A673 (cell line): ENCODE measurements around the gene ALAS2. TPM values are rescaled to one million over a fixed set of nuclear protein-coding genes. Genes with fewer than 3 reads are reported as not detected.

ENCODE experiments used
- BruUV-seq: library from RNA; stranded (reverse); fragments of 400-500 nt; replicated peaks from 2 replicates; lab custom pipeline; 2021; lab: Mats Ljungman, UMichigan
- CTCF ChIA-PET: fragments of 300-600 bp; sonication (Branson Sonifier 250); formaldehyde crosslinking; loops from one replicate; lab custom pipeline; 2022; ENCODE audit warnings: antibody characterized with exemption; lab: Charles Lee
- POLR2A ChIA-PET: fragments of 300-600 bp; sonication (Branson Sonifier 250); formaldehyde crosslinking; loops from one replicate; lab custom pipeline; 2022; ENCODE audit warnings: antibody characterized with exemption; ENCODE audit not compliant: low non-redundant PET; lab: Charles Lee
- DNase-seq: peaks from one replicate; pipeline ENCODE4 v3.0.0-alpha.2; 2015; ENCODE audit warnings: low spot score
- H3K27ac ChIP-seq: fragments of 200-600 bp; sonication (generic); 2 replicates; pipeline ENCODE4 v1.5.1; 2016; ENCODE audit warnings: mixed run types, low read depth, mild to moderate bottlenecking, mixed read lengths, antibody characterized with exemption, low read length; ENCODE audit not compliant: poor library complexity, severe bottlenecking
- H3K27me3 ChIP-seq: fragments of 200-600 bp; sonication (generic); replicated peaks from 2 replicates; pipeline ENCODE4 v1.6.1; 2017; ENCODE audit warnings: mixed run types, low read depth, mild to moderate bottlenecking, mixed read lengths, antibody characterized with exemption, low read length; ENCODE audit not compliant: insufficient read depth, poor library complexity
- H3K36me3 ChIP-seq: fragments of 200-600 bp; sonication (generic); 2 replicates; pipeline ENCODE4 v1.6.1; 2016; ENCODE audit warnings: mixed run types, mild to moderate bottlenecking, mixed read lengths, antibody characterized with exemption, low read length; ENCODE audit not compliant: insufficient read depth, poor library complexity, severe bottlenecking
- H3K4me1 ChIP-seq: fragments of 200-600 bp; sonication (generic); 2 replicates; pipeline ENCODE4 v1.6.1; 2017; ENCODE audit warnings: mixed run types, mild to moderate bottlenecking, mixed read lengths, antibody characterized with exemption, low read length; ENCODE audit not compliant: insufficient read depth, poor library complexity, severe bottlenecking
- H3K4me3 ChIP-seq: fragments of 200-600 bp; sonication (generic); 2 replicates; pipeline ENCODE4 v1.5.1; 2016; ENCODE audit warnings: low read depth, mixed run types, mild to moderate bottlenecking, mixed read lengths, low read length; ENCODE audit not compliant: poor library complexity, severe bottlenecking
- H3K9me3 ChIP-seq: fragments of 200-600 bp; sonication (generic); 2 replicates; pipeline ENCODE4 v1.6.1; 2016; ENCODE audit warnings: mixed run types, low read depth, mild to moderate bottlenecking, mixed read lengths, antibody characterized with exemption, low read length; ENCODE audit not compliant: poor library complexity, severe bottlenecking
- CTCF ChIP-seq: fragments of 300-800, 200-600 bp; sonication (generic); conservative IDR thresholded peaks from 2 replicates; pipeline ENCODE4 v1.5.1; 2017; ENCODE audit warnings: low read depth, mild to moderate bottlenecking, antibody characterized with exemption, low read length, moderate library complexity, mixed read lengths
- EZH2 ChIP-seq: fragments of 200-600 bp; sonication (generic); IDR thresholded peaks from 2 replicates; pipeline ENCODE4 v1.6.1; 2017; ENCODE audit warnings: borderline replicate concordance, low read depth, mild to moderate bottlenecking, mixed read lengths, antibody characterized with exemption, low read length; ENCODE audit not compliant: poor library complexity, severe bottlenecking
- intact Hi-C: fragments of 100-400 bp; cut with micrococcal nuclease; formaldehyde crosslinking; loops from one replicate; pipeline ENCODE4 v1.10.0; 2022; ENCODE audit not compliant: unreplicated experiment
- total RNA-seq: library from RNA; stranded (reverse); gene quantifications from 2 replicates; pipeline ENCODE4 v1.2.3, GENCODE V29; 2021

Gene ALAS2
- total RNA-seq, 1 experiment from 2014 or later = not detected

- no peak overlapping the region for H3K27ac ChIP-seq
- no peaks in the 10 kb centered on the region for H3K4me1 ChIP-seq
- no peaks in the 10 kb centered on the region for H3K27me3 ChIP-seq
- ChIA-PET CTCF (no interaction called here), POLR2A (no interaction called here)
- no peak for DNase-seq
- no peak overlapping the region for H3K4me3 ChIP-seq
- H3K36me3 ChIP-seq = no peaks in the 10 kb centered on the region
- TF ChIP-seq CTCF (no peak), EZH2 (no peak)
- intact Hi-C loops = no loop called here
- no TSS peak for BruUV-seq
- H3K9me3 ChIP-seq = peaks cover 3% of the 10 kb centered on the region
Observed at GRCh38 chrX:54980334-54980733, 50.4 kb downstream of the ALAS2 start.

GRCh38 chrX:54979432-54979831 is 51.3 kb downstream of the ALAS2 start:
- Histone ChIP-seq H3K36me3 (no peaks in the 10 kb centered on the region), H3K9me3 (peaks cover 3% of the 10 kb centered on the region), H3K27ac (no peak overlapping the region), H3K4me3 (no peak overlapping the region), H3K27me3 (no peaks in the 10 kb centered on the region), H3K4me1 (no peaks in the 10 kb centered on the region)
- ChIA-PET POLR2A (no interaction called here), CTCF (no interaction called here)
- BruUV-seq = no TSS peak
- intact Hi-C loops = no loop called here
- TF ChIP-seq EZH2 (no peak), CTCF (no peak)
- no peak for DNase-seq

- DNase-seq = no peak
- no TSS peak for BruUV-seq
- CTCF ChIA-PET = no interaction called here
- H3K27ac ChIP-seq = no peak overlapping the region
- POLR2A ChIA-PET = no interaction called here
- H3K9me3 ChIP-seq = peaks cover 3% of the 10 kb centered on the region
- no peaks in the 10 kb centered on the region for H3K4me1 ChIP-seq
- H3K4me3 ChIP-seq = no peak overlapping the region
- H3K27me3 ChIP-seq = no peaks in the 10 kb centered on the region
- intact Hi-C loops = no loop called here
- no peaks in the 10 kb centered on the region for H3K36me3 ChIP-seq
- no peak for TF ChIP-seq EZH2
Observed at GRCh38 chrX:54978448-54978847, 52.3 kb downstream of the ALAS2 start.

GRCh38 chrX:54977387-54977786 is 53.4 kb downstream of the ALAS2 start:
- no peaks in the 10 kb centered on the region for H3K36me3 ChIP-seq
- DNase-seq = no peak
- no peak overlapping the region for H3K4me3 ChIP-seq
- CTCF ChIA-PET = no interaction called here
- H3K27me3 ChIP-seq = no peaks in the 10 kb centered on the region
- POLR2A ChIA-PET = no interaction called here
- no TSS peak for BruUV-seq
- intact Hi-C loops = no loop called here
- H3K9me3 ChIP-seq = no peaks in the 10 kb centered on the region
- TF ChIP-seq EZH2 (no peak), CTCF (no peak)
- H3K27ac ChIP-seq = no peak overlapping the region
- no peaks in the 10 kb centered on the region for H3K4me1 ChIP-seq
